IMR-90 (cell line): ENCODE data around the gene TOMM6. TPM values are rescaled to one million over a fixed set of nuclear protein-coding genes. Genes with fewer than 3 reads are reported as not detected.

Source experiments
- ATAC-seq: fragments of 200-7000 bp; cut with Tn5 transposase; 2 replicates; pipeline ENCODE4 v1.9.1; 2020; ENCODE audit warnings: low read depth, mild to moderate bottlenecking, moderate library complexity
- BruUV-seq: library from RNA; stranded (reverse); fragments of 400-500 nt; replicated peaks from 2 replicates; lab custom pipeline; 2021; lab: Mats Ljungman, UMichigan
- CTCF ChIA-PET: fragments of 300-600 bp; formaldehyde crosslinking; extraction: SDS; loops from one replicate; lab custom pipeline; 2021; ENCODE audit warnings: antibody characterized with exemption; lab: Yijun Ruan, JAX
- POLR2A ChIA-PET: fragments of 300-600 bp; sonication (Branson Sonifier 250); formaldehyde crosslinking; loops from one replicate; lab custom pipeline; 2022; ENCODE audit warnings: antibody characterized with exemption; ENCODE audit not compliant: unreplicated experiment; lab: Charles Lee
- DNase-seq: peaks from one replicate; pipeline ENCODE4 v3.0.0; 2013
- H2AFZ ChIP-seq: replicated peaks from 2 replicates; pipeline ENCODE3; 2013; ENCODE audit warnings: low read length, mild to moderate bottlenecking; ENCODE audit not compliant: poor library complexity
- H2AK5ac ChIP-seq: 2 replicates; pipeline ENCODE4 v1.6.1; 2013; ENCODE audit warnings: low read depth, low read length, inconsistent platforms
- H2AK9ac ChIP-seq: replicated peaks from 2 replicates; pipeline ENCODE3; 2013; ENCODE audit warnings: mild to moderate bottlenecking, low read depth, low read length, moderate library complexity; ENCODE audit not compliant: poor library complexity
- H2BK120ac ChIP-seq: 2 replicates; pipeline ENCODE4 v1.6.1; 2013; ENCODE audit warnings: low read depth, low read length, inconsistent platforms
- H2BK15ac ChIP-seq: 3 replicates; pipeline ENCODE4 v1.6.1; 2013; ENCODE audit warnings: low read depth, low read length, inconsistent platforms
- H2BK20ac ChIP-seq: 2 replicates; pipeline ENCODE4 v1.6.1; 2013; ENCODE audit warnings: low read depth, mild to moderate bottlenecking, inconsistent platforms, low read length, moderate library complexity
- H2BK5ac ChIP-seq: 2 replicates; pipeline ENCODE4 v1.6.1; 2013; ENCODE audit warnings: mild to moderate bottlenecking, low read depth, low read length, inconsistent platforms; ENCODE audit not compliant: poor library complexity, severe bottlenecking
- H3K14ac ChIP-seq: replicated peaks from 2 replicates; pipeline ENCODE4 v1.6.1; 2013; ENCODE audit warnings: low read depth, low read length, inconsistent platforms
- H3K18ac ChIP-seq: 2 replicates; pipeline ENCODE4 v1.6.1; 2013; ENCODE audit warnings: low read depth, low read length, control low read depth
- H3K23ac ChIP-seq: 2 replicates; pipeline ENCODE4 v1.6.1; 2013; ENCODE audit warnings: low read depth, low read length, inconsistent platforms
- H3K27ac ChIP-seq: 2 replicates; pipeline ENCODE4 v1.5.1; 2013; ENCODE audit warnings: mild to moderate bottlenecking, control low read depth, low read length; ENCODE audit not compliant: insufficient read depth
- H3K27me3 ChIP-seq: 2 replicates; pipeline ENCODE4 v1.6.1; 2013; ENCODE audit warnings: low read length; ENCODE audit not compliant: control insufficient read depth, insufficient read depth
- H3K36me3 ChIP-seq: 2 replicates; pipeline ENCODE4 v1.6.1; 2013; ENCODE audit warnings: low read length, mixed read lengths; ENCODE audit not compliant: control insufficient read depth, insufficient read depth
- H3K4ac ChIP-seq: 2 replicates; pipeline ENCODE4 v1.6.1; 2013; ENCODE audit warnings: low read depth, low read length, inconsistent platforms
- H3K4me1 ChIP-seq: 2 replicates; pipeline ENCODE4 v1.6.1; 2013; ENCODE audit warnings: low read length, mixed read lengths; ENCODE audit not compliant: control insufficient read depth, insufficient read depth
- H3K4me2 ChIP-seq: 2 replicates; pipeline ENCODE4 v1.6.1; 2013; ENCODE audit warnings: low read depth, mild to moderate bottlenecking, control low read depth, low read length, moderate library complexity
- H3K4me3 ChIP-seq: 2 replicates; pipeline ENCODE4 v1.5.1; 2013; ENCODE audit warnings: low read depth, mild to moderate bottlenecking, control low read depth, low read length, moderate library complexity; ENCODE audit not compliant: insufficient read depth
- H3K56ac ChIP-seq: 2 replicates; pipeline ENCODE4 v1.6.1; 2013; ENCODE audit warnings: low read length, inconsistent platforms; ENCODE audit not compliant: insufficient read depth; ENCODE audit errors: extremely low read depth
- H3K79me1 ChIP-seq, 2 experiments: 2 replicates each; pipeline ENCODE4 v1.6.1; 2013; ENCODE audit warnings: low read length in 2 of 2, inconsistent platforms in 1 of 2, low read depth in 1 of 2
- H3K9ac ChIP-seq: 2 replicates; pipeline ENCODE4 v1.6.1; 2013; ENCODE audit warnings: low read depth, low read length, control low read depth
- H3K9me1 ChIP-seq: 2 replicates; pipeline ENCODE4 v1.6.1; 2013; ENCODE audit warnings: low read length, inconsistent platforms; ENCODE audit not compliant: insufficient read depth
- H3K9me3 ChIP-seq: 2 replicates; pipeline ENCODE4 v1.6.1; 2013; ENCODE audit warnings: low read length; ENCODE audit not compliant: control insufficient read depth, insufficient read depth
- H4K20me1 ChIP-seq: 2 replicates; pipeline ENCODE4 v1.6.1; 2013; ENCODE audit warnings: low read length, inconsistent platforms; ENCODE audit not compliant: insufficient read depth
- H4K5ac ChIP-seq: 2 replicates; pipeline ENCODE4 v1.6.1; 2013; ENCODE audit warnings: mild to moderate bottlenecking, low read depth, low read length, control low read depth
- H4K8ac ChIP-seq, 2 experiments: 2 replicates each; pipeline ENCODE4 v1.6.1; 2013; ENCODE audit warnings: low read depth in 2 of 2, low read length in 2 of 2, control low read depth in 1 of 2, inconsistent platforms in 1 of 2
- H4K91ac ChIP-seq: 2 replicates; pipeline ENCODE4 v1.6.1; 2013; ENCODE audit warnings: low read depth, low read length, inconsistent platforms; ENCODE audit not compliant: insufficient read depth
- CEBPB ChIP-seq: IDR thresholded peaks from 2 replicates; pipeline ENCODE4 v1.6.1; 2012; ENCODE audit warnings: low read depth, low read length, improper control_type of control experiment
- CHD1 ChIP-seq: IDR thresholded peaks from 2 replicates; pipeline ENCODE4 v1.6.1; 2012; ENCODE audit warnings: low read depth, low read length, improper control_type of control experiment
- ELK1 ChIP-seq: fragments of 150-350 bp; IDR thresholded peaks from 2 replicates; pipeline ENCODE4 v1.6.1; 2016; ENCODE audit warnings: low read depth, mild to moderate bottlenecking, low read length, moderate library complexity, borderline replicate concordance
- FOS ChIP-seq: fragments of 150-350 bp; IDR thresholded peaks from 2 replicates; pipeline ENCODE4 v1.6.1; 2016; ENCODE audit warnings: low read depth, low read length
- MAFK ChIP-seq: IDR thresholded peaks from 2 replicates; pipeline ENCODE4 v1.6.1; 2012; ENCODE audit warnings: low read depth, low read length, improper control_type of control experiment
- MAZ ChIP-seq: IDR thresholded peaks from 2 replicates; pipeline ENCODE4 v1.6.1; 2012; ENCODE audit warnings: low read depth, mild to moderate bottlenecking, low read length, improper control_type of control experiment, moderate library complexity, borderline replicate concordance
- MXI1 ChIP-seq: IDR thresholded peaks from 2 replicates; pipeline ENCODE4 v1.6.1; 2012; ENCODE audit warnings: low read depth, mild to moderate bottlenecking, low read length, moderate library complexity, borderline replicate concordance
- NFE2L2 ChIP-seq: fragments of 150-350 bp; IDR thresholded peaks from 2 replicates; pipeline ENCODE4 v1.6.1; 2016; ENCODE audit warnings: low read depth, mild to moderate bottlenecking, low read length
- POLR2A ChIP-seq: IDR thresholded peaks from 2 replicates; pipeline ENCODE4 v1.6.1; 2012; ENCODE audit warnings: mild to moderate bottlenecking, low read depth, low read length
- RFX5 ChIP-seq: IDR thresholded peaks from 2 replicates; pipeline ENCODE4 v1.8.0; 2012; ENCODE audit warnings: low read depth, mild to moderate bottlenecking, low read length, moderate library complexity
- SMC3 ChIP-seq: fragments of 150-350 bp; IDR thresholded peaks from 2 replicates; pipeline ENCODE4 v1.6.1; 2016; ENCODE audit warnings: low read depth, mild to moderate bottlenecking, antibody characterized with exemption, low read length, moderate library complexity
- WGBS, 2 experiments: methylation state at CpG; one replicate each; pipeline versions ENCODE4 v1.1.5 to v1.1.7; 2013; ENCODE audit warnings: missing lambda C conversion rate in 2 of 2; ENCODE audit not compliant: insufficient read length in 1 of 2; ENCODE audit errors: extremely low coverage in 2 of 2; 5-methylcytosine and 5-hydroxymethylcytosine counted together
- dilution Hi-C: fragments of 300-500 bp; cut with HindIII; formaldehyde crosslinking; loops from one replicate; pipeline ENCODE4 v1.14.3; 2018; ENCODE audit warnings: low sequenced_read_pairs; ENCODE audit not compliant: unreplicated experiment
- in situ Hi-C: fragments of 300-500 bp; cut with MboI; formaldehyde crosslinking; loops from 3 replicates; pipeline ENCODE4 v1.14.3; 2019; ENCODE audit warnings: low sequenced_read_pairs, inconsistent platforms, mixed read lengths
- intact Hi-C: fragments of 100-400 bp; cut with micrococcal nuclease; formaldehyde crosslinking; loops from 2 replicates; pipeline ENCODE4 v1.10.0; 2022
- polyA plus RNA-seq, 3 experiments: library from polyadenylated mRNA; depleted of rRNA; stranded (reverse); fragments of >200 nt; gene quantifications; 2 replicates each; pipeline ENCODE4 v1.2.3, GENCODE V29; 2012; ENCODE audit warnings: low replicate concordance in 1 of 3
- total RNA-seq: library from RNA; depleted of rRNA; stranded (reverse); fragments of >200 nt; gene quantifications from 2 replicates; pipeline ENCODE4 v1.2.3, GENCODE V29; 2012
- TF ChIP-seq, protein P1 (sequence below): conservative IDR thresholded peaks from 2 replicates; pipeline ENCODE4 v1.5.1; 2012; ENCODE audit warnings: mild to moderate bottlenecking, low read depth, low read length, improper control_type of control experiment

TOMM6 gene
- total and polyA plus RNA-seq, 2 of the 4 experiments (the other 2 are of a cell fraction): 128 to 227 TPM

DNA sequence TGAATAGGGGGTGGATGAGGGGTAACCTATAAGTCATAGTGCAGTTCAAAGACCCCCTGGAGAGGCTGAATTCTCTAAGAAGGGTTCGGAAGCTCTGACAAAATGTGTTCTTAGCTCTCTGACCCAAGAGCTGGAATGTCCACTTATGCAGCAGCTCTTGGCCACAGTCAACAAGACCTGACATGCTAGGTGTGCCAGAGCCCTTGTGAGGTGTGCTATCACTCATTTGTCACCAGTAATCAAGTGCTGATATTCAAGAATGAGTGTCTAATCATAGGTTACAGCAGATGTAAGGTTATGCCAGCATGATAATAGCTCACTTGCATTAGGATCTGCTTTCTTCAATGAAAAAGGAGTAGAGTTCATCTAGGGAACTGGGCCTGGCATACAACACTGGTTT lies 28.1 kb downstream of the TOMM6 start:
- dilution Hi-C loops: no loop called here
- no peaks in the 10 kb centered on the region for H3K9me1 ChIP-seq
- POLR2A ChIA-PET: interaction anchor here (0.5 kb wide), 1 partner anchor 79 kb away, joined by 4 read pairs; the partner anchor contains the start of gene USP49

More for the DNA sequence above, 28.1 kb downstream of the TOMM6 start:
- TF ChIP-seq, protein P1, sequence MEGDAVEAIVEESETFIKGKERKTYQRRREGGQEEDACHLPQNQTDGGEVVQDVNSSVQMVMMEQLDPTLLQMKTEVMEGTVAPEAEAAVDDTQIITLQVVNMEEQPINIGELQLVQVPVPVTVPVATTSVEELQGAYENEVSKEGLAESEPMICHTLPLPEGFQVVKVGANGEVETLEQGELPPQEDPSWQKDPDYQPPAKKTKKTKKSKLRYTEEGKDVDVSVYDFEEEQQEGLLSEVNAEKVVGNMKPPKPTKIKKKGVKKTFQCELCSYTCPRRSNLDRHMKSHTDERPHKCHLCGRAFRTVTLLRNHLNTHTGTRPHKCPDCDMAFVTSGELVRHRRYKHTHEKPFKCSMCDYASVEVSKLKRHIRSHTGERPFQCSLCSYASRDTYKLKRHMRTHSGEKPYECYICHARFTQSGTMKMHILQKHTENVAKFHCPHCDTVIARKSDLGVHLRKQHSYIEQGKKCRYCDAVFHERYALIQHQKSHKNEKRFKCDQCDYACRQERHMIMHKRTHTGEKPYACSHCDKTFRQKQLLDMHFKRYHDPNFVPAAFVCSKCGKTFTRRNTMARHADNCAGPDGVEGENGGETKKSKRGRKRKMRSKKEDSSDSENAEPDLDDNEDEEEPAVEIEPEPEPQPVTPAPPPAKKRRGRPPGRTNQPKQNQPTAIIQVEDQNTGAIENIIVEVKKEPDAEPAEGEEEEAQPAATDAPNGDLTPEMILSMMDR: no peak
- TF ChIP-seq CEBPB (no peak), MAZ (no peak), RFX5 (no peak), MXI1 (no peak), CHD1 (no peak), MAFK (no peak), POLR2A (no peak), ELK1 (no peak), NFE2L2 (no peak), SMC3 (no peak), FOS (no peak)
- no peak overlapping the region for H3K27ac ChIP-seq
- H3K27me3 ChIP-seq: no peaks in the 10 kb centered on the region
- no peak overlapping the region for H3K4ac ChIP-seq
- no peak overlapping the region for H2BK5ac ChIP-seq
- no peak overlapping the region for H4K5ac ChIP-seq
- H2BK15ac ChIP-seq: no peak overlapping the region
- no peaks in the 10 kb centered on the region for H3K36me3 ChIP-seq
- H3K79me1 ChIP-seq: no peaks in the 10 kb centered on the region
- CTCF ChIA-PET: no interaction called here
- no peak overlapping the region for H2AK5ac ChIP-seq
- ATAC-seq (no peak), DNase-seq (no peak)
- H3K4me1 ChIP-seq: no peaks in the 10 kb centered on the region
- H4K20me1 ChIP-seq: no peaks in the 10 kb centered on the region
- no peak overlapping the region for H2AK9ac ChIP-seq
- no peak overlapping the region for H3K14ac ChIP-seq
- no peak overlapping the region for H4K91ac ChIP-seq
- H3K4me2 ChIP-seq: no peak overlapping the region
- H3K9ac ChIP-seq: no peak overlapping the region
- H3K4me3 ChIP-seq: no peak overlapping the region
- intact Hi-C loops (no loop called here), in situ Hi-C loops (no loop called here)
- no peak overlapping the region for H3K23ac ChIP-seq
- no CpG with 5 or more reads among the region's 1 CpG for WGBS, 2 experiments
- no peaks in the 10 kb centered on the region for H3K9me3 ChIP-seq
- H3K18ac ChIP-seq: no peak overlapping the region
- H3K56ac ChIP-seq: no peak overlapping the region
- BruUV-seq: no TSS peak
- no peak overlapping the region for H2BK20ac ChIP-seq
- no peak overlapping the region for H2BK120ac ChIP-seq
- H4K8ac ChIP-seq: no peak overlapping the region
- H2AFZ ChIP-seq: no peak overlapping the region
